SU-DHL-6 (cell line): ENCODE results near the gene HSPBP1.

ENCODE experiments used
- H2AFZ ChIP-seq: fragments of 200-600 bp; sonication (generic); 2 replicates; pipeline ENCODE4 v1.6.1; 2014; ENCODE audit warnings: low read depth, mild to moderate bottlenecking, moderate library complexity, mixed read lengths, antibody characterized with exemption, low read length; ENCODE audit not compliant: severe bottlenecking
- H3F3A ChIP-seq: fragments of 200-600 bp; shearing (Covaris generic); 2 replicates; pipeline ENCODE4 v1.6.0; 2016; ENCODE audit warnings: antibody characterized with exemption, mild to moderate bottlenecking; ENCODE audit not compliant: insufficient read depth
- H3K27ac ChIP-seq: fragments of 200-600 bp; sonication (generic); 2 replicates; pipeline ENCODE4 v1.5.1; 2016; ENCODE audit warnings: low read depth, mild to moderate bottlenecking, low read length, moderate library complexity, mixed read lengths
- H3K27me3 ChIP-seq: fragments of 200-600 bp; sonication (generic), shearing (Covaris generic); 2 replicates; pipeline ENCODE4 v1.6.0; 2014; ENCODE audit warnings: mild to moderate bottlenecking, low read length
- H3K36me3 ChIP-seq: fragments of 200-600 bp; sonication (generic); 2 replicates; pipeline ENCODE4 v1.6.1; 2014; ENCODE audit warnings: mild to moderate bottlenecking, low read length, mixed read lengths
- H3K4me2 ChIP-seq: fragments of 300-600, 200-600 bp; shearing (Covaris generic), sonication (generic); 2 replicates; pipeline ENCODE4 v1.6.0; 2014; ENCODE audit warnings: low read length, low read depth, mild to moderate bottlenecking; ENCODE audit not compliant: poor library complexity, severe bottlenecking
- H3K4me3 ChIP-seq: fragments of 200-600 bp; sonication (generic); 2 replicates; pipeline ENCODE4 v1.5.1; 2014; ENCODE audit warnings: antibody characterized with exemption, low read length, mild to moderate bottlenecking, mixed read lengths; ENCODE audit not compliant: insufficient read depth, poor library complexity, severe bottlenecking
- H3K79me2 ChIP-seq: fragments of 200-600 bp; sonication (generic); 2 replicates; pipeline ENCODE4 v1.6.1; 2014; ENCODE audit warnings: mild to moderate bottlenecking, low read length, moderate library complexity; ENCODE audit not compliant: insufficient read depth
- H3K9ac ChIP-seq: fragments of 200-600 bp; sonication (generic); 2 replicates; pipeline ENCODE4 v1.7.0; 2014; ENCODE audit warnings: mild to moderate bottlenecking, low read length
- H3K9me2 ChIP-seq: fragments of 200-600 bp; sonication (generic); replicated peaks from 2 replicates; pipeline ENCODE4 v1.6.1; 2014; ENCODE audit warnings: low read length; ENCODE audit not compliant: insufficient read depth
- H3K9me3 ChIP-seq: fragments of 200-600 bp; sonication (generic); 2 replicates; pipeline ENCODE4 v1.6.1; 2014; ENCODE audit warnings: low read length, mixed read lengths; ENCODE audit not compliant: insufficient read depth
- H4K20me1 ChIP-seq: fragments of 200-600 bp; sonication (generic); 2 replicates; pipeline ENCODE4 v1.6.1; 2014; ENCODE audit warnings: low read depth, mild to moderate bottlenecking, antibody characterized with exemption, low read length, moderate library complexity, mixed read lengths
- CTCF ChIP-seq: fragments of 200-600 bp; sonication (generic); IDR thresholded peaks from one replicate; pipeline ENCODE4 v1.5.1; 2017; ENCODE audit warnings: antibody characterized with exemption, mild to moderate bottlenecking, low read length, moderate library complexity; ENCODE audit not compliant: insufficient read depth, poor library complexity, severe bottlenecking
- EZH2phosphoT487 ChIP-seq: fragments of 200-600 bp; sonication (generic), shearing (Covaris generic); conservative IDR thresholded peaks from 2 replicates; pipeline ENCODE4 v1.6.1; 2018; ENCODE audit warnings: mild to moderate bottlenecking, antibody characterized with exemption, low read length, moderate library complexity, mixed read lengths

HSPBP1 gene

GRCh38 chr19:55266404-55266803 is 13.5 kb downstream of the HSPBP1 start:
- no peak overlapping the region for H2AFZ ChIP-seq
- no peaks in the 10 kb centered on the region for H3K36me3 ChIP-seq
- no peak for TF ChIP-seq CTCF
- TF ChIP-seq EZH2phosphoT487, result no peak
- H3K27me3 ChIP-seq, result no peaks in the 10 kb centered on the region
- H3F3A ChIP-seq, result peaks cover 9% of the 10 kb centered on the region
- no peaks in the 10 kb centered on the region; the same call in 1 of the 2 replicates for H3K9me3 ChIP-seq
- no peak overlapping the region for H3K4me2 ChIP-seq
- no peak overlapping the region for H3K9ac ChIP-seq
- H3K9me2 ChIP-seq, result no peaks in the 10 kb centered on the region
- no peak overlapping the region for H3K27ac ChIP-seq
- no peak overlapping the region for H3K4me3 ChIP-seq
- H3K79me2 ChIP-seq, result no peaks in the 10 kb centered on the region
- no peaks in the 10 kb centered on the region for H4K20me1 ChIP-seq

- Histone ChIP-seq H3K9ac (no peak overlapping the region), H3K36me3 (no peaks in the 10 kb centered on the region), H3K9me3 (no peaks in the 10 kb centered on the region; the same call in 1 of the 2 replicates), H3K4me2 (no peak overlapping the region), H3F3A (peaks cover 9% of the 10 kb centered on the region), H3K79me2 (no peaks in the 10 kb centered on the region), H4K20me1 (no peaks in the 10 kb centered on the region), H2AFZ (no peak overlapping the region), H3K9me2 (no peaks in the 10 kb centered on the region), H3K4me3 (no peak overlapping the region), H3K27ac (no peak overlapping the region), H3K27me3 (no peaks in the 10 kb centered on the region)
- TF ChIP-seq EZH2phosphoT487 (no peak), CTCF (no peak)
Observed at GRCh38 chr19:55265723-55266386, 14.1 kb downstream of the HSPBP1 start.

- H3K4me2 ChIP-seq, result no peak overlapping the region
- H3K9me3 ChIP-seq, result no peaks in the 10 kb centered on the region; the same call in 1 of the 2 replicates
- no peak overlapping the region for H3K27ac ChIP-seq
- H3K79me2 ChIP-seq, result no peaks in the 10 kb centered on the region
- no peaks in the 10 kb centered on the region for H4K20me1 ChIP-seq
- no peaks in the 10 kb centered on the region for H3K9me2 ChIP-seq
- no peak overlapping the region for H3K9ac ChIP-seq
- no peak overlapping the region for H2AFZ ChIP-seq
- no peak overlapping the region for H3K4me3 ChIP-seq
- TF ChIP-seq CTCF (no peak), EZH2phosphoT487 (no peak)
- no peaks in the 10 kb centered on the region for H3K27me3 ChIP-seq
- H3F3A ChIP-seq, result peaks cover 13% of the 10 kb centered on the region
- no peaks in the 10 kb centered on the region for H3K36me3 ChIP-seq
Observed at GRCh38 chr19:55265173-55265572, 14.7 kb downstream of the HSPBP1 start.
